ENCODE measurements around the gene CAB39.

The CAB39 gene

GRCh38 chr2:230864605-230865306 is 152.1 kb downstream of the CAB39 start, which contains the start of gene ITM2C:
ITM2C (plus strand) TSS chr2:230864942; CDS start chr2:230865026, 84 bp downstream.
- DNase-seq, result peak; percentile 31

GRCh38 chr2:230865307-230865765 is 152.7 kb downstream of the CAB39 start:
- no peak for DNase-seq

GRCh38 chr2:230865766-230866755 is 153.4 kb downstream of the CAB39 start:
- no peak for DNase-seq

GRCh38 chr2:230866756-230867523 is 154.3 kb downstream of the CAB39 start:
- DNase-seq, result peak; percentile 22

GRCh38 chr2:230868161-230868946 is 155.7 kb downstream of the CAB39 start:
- DNase-seq, result no peak

- DNase-seq, result no peak
These were observed 156.6 kb downstream of the CAB39 start for GRCh38 chr2:230868947-230869913.

GRCh38 chr2:230869914-230870543 is 157.4 kb downstream of the CAB39 start:
- DNase-seq, result no peak
